NB4 (cell line): ENCODE data around the gene FFAR4.

Source experiments
- DNase-seq: peaks from one replicate; pipeline ENCODE4 v3.0.0; 2010; ENCODE audit warnings: low read depth
- H3K4me3 ChIP-seq: one replicate; pipeline ENCODE4 v1.5.1; 2011; ENCODE audit warnings: mild to moderate bottlenecking, low read depth, low read length, moderate library complexity
- CTCF ChIP-seq: IDR thresholded peaks from one replicate; pipeline ENCODE4 v1.5.1; 2012; ENCODE audit warnings: low read depth, low read length
- MAX ChIP-seq: IDR thresholded peaks from 2 replicates; pipeline ENCODE4 v1.6.1; 2011; ENCODE audit warnings: low read depth, low read length
- MYC ChIP-seq: IDR thresholded peaks from 2 replicates; pipeline ENCODE4 v1.6.1; 2011; ENCODE audit warnings: low read depth, low read length
- POLR2A ChIP-seq: IDR thresholded peaks from 2 replicates; pipeline ENCODE4 v1.6.1; 2011; ENCODE audit warnings: mild to moderate bottlenecking; ENCODE audit not compliant: insufficient read length; ENCODE audit errors: extremely low read depth

Gene FFAR4

DNA sequence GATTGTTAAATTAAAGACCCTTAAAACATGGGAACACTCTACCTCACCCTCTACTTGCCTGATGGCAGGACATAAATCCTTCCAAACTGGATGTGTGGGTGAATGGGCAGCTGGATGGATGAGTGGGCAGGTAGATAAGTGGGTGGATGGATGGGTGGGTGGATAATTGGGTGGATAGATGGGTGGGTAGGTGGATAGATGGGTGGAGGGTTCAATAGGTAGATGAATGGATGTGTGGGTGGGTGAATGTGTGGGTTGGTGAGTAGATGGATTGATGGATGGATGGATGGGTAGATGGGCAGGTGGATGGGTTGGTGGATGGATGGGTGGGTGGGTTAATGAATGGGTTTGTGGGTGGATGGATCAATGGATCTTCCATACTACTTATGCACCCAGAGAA is 18.9 kb upstream of the FFAR4 start:
- DNase-seq, result no peak
- TF ChIP-seq POLR2A (no peak), MYC (no peak), CTCF (no peak), MAX (no peak)
- no peak overlapping the region for H3K4me3 ChIP-seq

- TF ChIP-seq MYC (no peak), POLR2A (no peak), CTCF (no peak), MAX (no peak)
- no peak overlapping the region for H3K4me3 ChIP-seq
- no peak for DNase-seq
Measured at GRCh38 chr10:93548376-93549071, 17.9 kb upstream of the FFAR4 start.

DNA sequence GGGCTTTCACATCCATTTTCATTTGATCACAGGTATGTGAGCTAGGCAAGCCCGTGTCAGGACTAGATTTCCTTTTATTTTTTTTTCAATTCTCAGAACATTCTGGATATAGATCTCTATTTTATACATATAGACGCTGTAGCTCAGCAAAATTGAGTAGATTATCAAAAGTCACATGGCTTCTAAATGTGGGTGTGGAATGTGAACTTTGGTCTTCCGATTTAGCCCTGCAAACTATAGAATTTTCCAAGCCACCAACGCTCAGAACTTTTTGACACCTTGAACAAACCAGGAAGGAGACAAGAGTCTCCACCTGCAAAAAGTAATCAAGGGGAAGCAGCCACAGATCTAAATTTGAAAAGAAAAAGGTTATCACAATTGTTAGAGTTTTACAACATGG is 15.9 kb upstream of the FFAR4 start:
- no peak for TF ChIP-seq MAX
- no peak for TF ChIP-seq MYC
- no peak for TF ChIP-seq CTCF
- no peak for TF ChIP-seq POLR2A
- no peak overlapping the region for H3K4me3 ChIP-seq
- DNase-seq, result no peak

GRCh38 chr10:93552780-93553179 is 13.7 kb upstream of the FFAR4 start:
- no peak for DNase-seq
- H3K4me3 ChIP-seq, result no peak overlapping the region
- TF ChIP-seq MAX (no peak), CTCF (no peak), MYC (no peak), POLR2A (no peak)

- no peak overlapping the region for H3K4me3 ChIP-seq
- no peak for DNase-seq
- TF ChIP-seq MAX, result no peak
- TF ChIP-seq CTCF, result no peak
- no peak for TF ChIP-seq POLR2A
- no peak for TF ChIP-seq MYC
Measured at GRCh38 chr10:93553482-93554315, 12.8 kb upstream of the FFAR4 start.
